GM18526 (cell line): ENCODE data around the gene MCF2L2.

Experiments used
- POLR2A ChIP-seq: IDR thresholded peaks from 3 replicates; pipeline ENCODE4 v1.6.1; 2011; ENCODE audit not compliant: insufficient read length; ENCODE audit errors: extremely low read depth

MCF2L2 gene

GRCh38 chr3:183360971-183361624 lies 67.3 kb downstream of the MCF2L2 start:
- TF ChIP-seq POLR2A = no peak

- TF ChIP-seq POLR2A = no peak
These were observed 69.4 kb downstream of the MCF2L2 start for GRCh38 chr3:183359036-183359435.

- TF ChIP-seq POLR2A = no peak
These were observed 70.8 kb downstream of the MCF2L2 start for GRCh38 chr3:183357564-183358079.

GRCh38 chr3:183356920-183357319 lies 71.5 kb downstream of the MCF2L2 start:
- no peak for TF ChIP-seq POLR2A

- no peak for TF ChIP-seq POLR2A
These were observed 73.5 kb downstream of the MCF2L2 start for GRCh38 chr3:183354874-183355273.

- no peak for TF ChIP-seq POLR2A
These were observed 74.0 kb downstream of the MCF2L2 start for GRCh38 chr3:183354325-183354831.

- TF ChIP-seq POLR2A = no peak
These were observed 75.0 kb downstream of the MCF2L2 start for GRCh38 chr3:183353421-183353820.

GRCh38 chr3:183350164-183350563 lies 78.3 kb downstream of the MCF2L2 start:
- TF ChIP-seq POLR2A = no peak

GRCh38 chr3:183349421-183350157 lies 78.8 kb downstream of the MCF2L2 start:
- TF ChIP-seq POLR2A = no peak

GRCh38 chr3:183342824-183343223 lies 85.6 kb downstream of the MCF2L2 start:
- TF ChIP-seq POLR2A = no peak

- TF ChIP-seq POLR2A = no peak
These were observed 86.7 kb downstream of the MCF2L2 start for GRCh38 chr3:183341545-183342288.

- no peak for TF ChIP-seq POLR2A
These were observed 88.2 kb downstream of the MCF2L2 start for GRCh38 chr3:183340222-183340621.

GRCh38 chr3:183339461-183340086 lies 88.8 kb downstream of the MCF2L2 start:
- no peak for TF ChIP-seq POLR2A

- TF ChIP-seq POLR2A = no peak
These were observed 89.9 kb downstream of the MCF2L2 start for GRCh38 chr3:183338520-183338919.

GRCh38 chr3:183332487-183332886 lies 95.9 kb downstream of the MCF2L2 start:
- TF ChIP-seq POLR2A = no peak
